ENCODE results near the gene TNRC6A. TPM values are rescaled to one million over a fixed set of nuclear protein-coding genes. Genes with fewer than 3 reads are reported as not detected.

TNRC6A gene
- total and polyA plus RNA-seq, 10 of the 15 experiments (the other 5 are each of a cell fraction or from before 2014, with no cell fraction given): 4.6 to 41.3 (median 29.7) TPM

- TF ChIP-seq EGR1 (IDR thresholded peaks at IDR 0.05; ENCODE audit: borderline replicate concordance in 1 of 2, low read depth in 2 of 2, low read length in 2 of 2): peak in 1 of 2 experiments; percentile 73; a peak in 1 of 3 replicates
- TF ChIP-seq CHD1 (IDR thresholded peaks at IDR 0.05; ENCODE audit: low read depth, low read length): no peak
- TF ChIP-seq POLR2A (IDR thresholded peaks at IDR 0.05; ENCODE audit: low read depth, low read length): peak; percentile 85
- TF ChIP-seq YY1 (IDR thresholded peaks at IDR 0.05; ENCODE audit: low read depth, low read length): peak; percentile 96
- no peak for TF ChIP-seq REST (IDR thresholded peaks at IDR 0.05; ENCODE audit: low read depth, low read length)
Observed at GRCh38 chr16:24729243-24729950, at the start of gene TNRC6A (continued).

DNA sequence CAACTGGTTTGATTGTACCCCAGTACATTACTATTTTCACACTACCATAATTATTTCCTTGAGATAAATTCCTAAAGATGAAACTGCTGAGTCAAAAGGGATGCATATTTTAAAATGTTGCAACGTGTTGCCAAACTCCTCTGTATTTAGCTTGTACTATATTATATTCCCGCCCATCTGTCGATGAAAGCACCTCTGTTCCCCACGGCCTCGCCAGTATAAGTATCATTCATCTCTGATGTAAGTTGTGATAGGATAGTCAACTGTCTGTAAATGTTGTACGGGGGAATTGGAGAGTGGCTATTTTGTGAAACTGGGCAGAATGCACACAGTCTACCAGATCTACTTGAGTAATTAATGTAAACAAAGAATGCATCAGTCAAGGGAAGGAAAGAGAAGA is 47.7 kb upstream of the TNRC6A start:
- POLR2A ChIA-PET: no interaction called here
- Histone ChIP-seq H3K9me3 (replicated peaks; ENCODE audit: control insufficient read depth, insufficient read depth, low read length) (no peaks in the 10 kb centered on the region), H3K27me3 (replicated peaks in 1 of 2; ENCODE audit: control insufficient read depth in 2 of 2, insufficient read depth in 2 of 2, low read length in 1 of 2) (no peaks in the 10 kb centered on the region), H3K36me3 (ENCODE audit: control insufficient read depth in 2 of 2, insufficient read depth in 2 of 2, low read length in 1 of 2) (no peaks in the 10 kb centered on the region), H3K9ac (ENCODE audit: control insufficient read depth, insufficient read depth, low read length) (no peak overlapping the region), H2AFZ (ENCODE audit: control insufficient read depth, low read depth, low read length) (no peak overlapping the region), H3K79me2 (ENCODE audit: control insufficient read depth, insufficient read depth, low read length) (no peaks in the 10 kb centered on the region), H3K4me1 (ENCODE audit: control insufficient read depth, insufficient read depth, low read length) (no peaks in the 10 kb centered on the region), H3K4me2 (ENCODE audit: control insufficient read depth, insufficient read depth) (no peak overlapping the region), H4K20me1 (ENCODE audit: control insufficient read depth, insufficient read depth) (no peaks in the 10 kb centered on the region), H3K27ac (ENCODE audit: control insufficient read depth, insufficient read depth) (no peak overlapping the region), H3K4me3 (no peak overlapping the region)
- no peak for FAIRE-seq
- intact Hi-C loops (cut with micrococcal nuclease; ENCODE audit: unreplicated experiment) (loop anchor here (10.0 kb wide), 1 partner anchor 97 kb away; no protein-coding TSS in a partner anchor), in situ Hi-C loops (cut with MboI) (no loop called here)
- SMC1A ChIA-PET (ENCODE audit: uncharacterized antibody, unreplicated experiment): no interaction called here
- ATAC-seq: no peak
- RAD21 ChIA-PET (ENCODE audit: unreplicated experiment): no interaction called here
- 35% methylated on average over 6 of the region's 6 CpGs for WGBS (ENCODE audit: insufficient coverage, insufficient replicate concordance, low lambda C conversion rate, missing lambda C conversion rate)
- BruUV-seq (replicated peaks): no TSS peak
- CTCF ChIA-PET: interaction anchor here (1.3 kb wide), 1 partner anchor 13 kb away, joined by 3 read pairs; no protein-coding TSS in a partner anchor
- DNase-seq (ENCODE audit: low read depth, low spot score): no peak
- TF ChIP-seq EP300 (IDR thresholded peaks at IDR 0.05; ENCODE audit: borderline replicate concordance in 1 of 2, control insufficient read depth in 1 of 2, low read depth in 2 of 2, low read length in 2 of 2) (no peak), KDM1A (IDR thresholded peaks at IDR 0.05; ENCODE audit: borderline replicate concordance) (no peak), NFIC (IDR thresholded peaks at IDR 0.05; ENCODE audit: low read depth, low read length) (no peak), NR2C2 (IDR thresholded peaks at IDR 0.05; ENCODE audit: borderline replicate concordance, control insufficient read depth, insufficient read length, low read depth) (no peak), BMI1 (IDR thresholded peaks at IDR 0.05; ENCODE audit: borderline replicate concordance) (no peak), ZZZ3 (IDR thresholded peaks at IDR 0.05; ENCODE audit: control insufficient read depth, insufficient read length, low read depth) (no peak), CBX5 (IDR thresholded peaks at IDR 0.05; ENCODE audit: low read depth) (no peak), ESRRA (IDR thresholded peaks at IDR 0.05; ENCODE audit: low read length) (no peak), NFYA (IDR thresholded peaks at IDR 0.05; ENCODE audit: borderline replicate concordance, low read depth, low read length) (no peak), TARDBP (IDR thresholded peaks at IDR 0.05; ENCODE audit: borderline replicate concordance) (no peak), MXI1 (IDR thresholded peaks at IDR 0.05; ENCODE audit: low read depth, low read length) (no peak), SREBF2 (IDR thresholded peaks at IDR 0.05; ENCODE audit: low read length) (no peak), RELA (IDR thresholded peaks at IDR 0.05; ENCODE audit: borderline replicate concordance, partially characterized antibody) (no peak)
- TF ChIP-seq, protein P1, sequence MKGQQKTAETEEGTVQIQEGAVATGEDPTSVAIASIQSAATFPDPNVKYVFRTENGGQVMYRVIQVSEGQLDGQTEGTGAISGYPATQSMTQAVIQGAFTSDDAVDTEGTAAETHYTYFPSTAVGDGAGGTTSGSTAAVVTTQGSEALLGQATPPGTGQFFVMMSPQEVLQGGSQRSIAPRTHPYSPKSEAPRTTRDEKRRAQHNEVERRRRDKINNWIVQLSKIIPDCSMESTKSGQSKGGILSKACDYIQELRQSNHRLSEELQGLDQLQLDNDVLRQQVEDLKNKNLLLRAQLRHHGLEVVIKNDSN (IDR thresholded peaks at IDR 0.05; ENCODE audit: borderline replicate concordance, extremely low read length, insufficient read depth, low read depth, low read length): no peak
